ENCODE results near the gene POLH. TPM values are rescaled to one million over a fixed set of nuclear protein-coding genes. Genes with fewer than 3 reads are reported as not detected.
"Not testable (repeated sequence)": the region's sequence is repeated elsewhere in the genome, so short reads cannot be mapped to it uniquely, and the experiment has no call there.

POLH gene
- total RNA-seq, 2 donors from 2014 or later = 12.3 to 23.8 TPM

DNA sequence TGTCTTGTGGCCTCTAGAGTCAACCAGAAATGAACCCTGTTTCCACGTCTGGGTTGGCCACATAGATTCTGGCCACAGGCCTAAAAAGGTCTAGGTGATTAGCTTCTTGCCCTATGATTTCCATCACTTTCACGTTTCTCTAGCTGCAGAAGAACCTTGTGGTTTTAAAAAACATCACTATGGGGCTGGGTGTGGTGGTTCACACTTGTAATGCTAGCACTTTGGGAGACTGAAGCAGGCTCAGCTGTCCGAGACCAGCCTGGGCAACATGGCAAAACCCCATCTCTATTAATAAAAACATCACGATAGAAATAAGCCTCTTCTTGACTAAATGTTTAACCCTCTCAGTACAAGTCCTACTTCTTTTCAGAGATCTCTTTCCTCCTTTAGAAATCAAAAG, 31.5 kb upstream of the POLH start:
- intact Hi-C loops (cut with DNase I) = no loop called here
- H3K27me3 ChIP-seq = no peaks in the 10 kb centered on the region

DNA sequence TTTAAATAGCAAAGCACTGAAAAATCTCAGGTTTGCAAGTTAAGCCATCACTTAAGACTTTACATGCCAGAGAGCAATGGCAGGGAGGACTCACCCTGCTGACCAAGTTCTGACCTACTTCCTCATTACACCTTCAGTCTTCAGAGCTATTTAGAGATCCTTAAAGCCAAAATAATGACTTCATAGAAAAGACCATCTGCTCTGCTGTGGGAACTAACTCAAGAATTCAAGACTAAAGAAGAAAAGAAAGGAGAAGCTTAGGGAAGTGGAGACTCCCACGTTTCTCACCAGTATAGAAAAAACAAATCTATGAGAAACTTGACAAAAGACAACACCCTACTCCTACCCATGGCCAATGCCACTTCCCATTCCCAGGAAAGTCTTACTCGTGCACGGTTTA, 28.8 kb upstream of the POLH start:
- no peaks in the 10 kb centered on the region for H3K27me3 ChIP-seq
- H3K27ac ChIP-seq = no peak overlapping the region
- TF ChIP-seq, protein P1, sequence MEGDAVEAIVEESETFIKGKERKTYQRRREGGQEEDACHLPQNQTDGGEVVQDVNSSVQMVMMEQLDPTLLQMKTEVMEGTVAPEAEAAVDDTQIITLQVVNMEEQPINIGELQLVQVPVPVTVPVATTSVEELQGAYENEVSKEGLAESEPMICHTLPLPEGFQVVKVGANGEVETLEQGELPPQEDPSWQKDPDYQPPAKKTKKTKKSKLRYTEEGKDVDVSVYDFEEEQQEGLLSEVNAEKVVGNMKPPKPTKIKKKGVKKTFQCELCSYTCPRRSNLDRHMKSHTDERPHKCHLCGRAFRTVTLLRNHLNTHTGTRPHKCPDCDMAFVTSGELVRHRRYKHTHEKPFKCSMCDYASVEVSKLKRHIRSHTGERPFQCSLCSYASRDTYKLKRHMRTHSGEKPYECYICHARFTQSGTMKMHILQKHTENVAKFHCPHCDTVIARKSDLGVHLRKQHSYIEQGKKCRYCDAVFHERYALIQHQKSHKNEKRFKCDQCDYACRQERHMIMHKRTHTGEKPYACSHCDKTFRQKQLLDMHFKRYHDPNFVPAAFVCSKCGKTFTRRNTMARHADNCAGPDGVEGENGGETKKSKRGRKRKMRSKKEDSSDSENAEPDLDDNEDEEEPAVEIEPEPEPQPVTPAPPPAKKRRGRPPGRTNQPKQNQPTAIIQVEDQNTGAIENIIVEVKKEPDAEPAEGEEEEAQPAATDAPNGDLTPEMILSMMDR (IDR thresholded peaks at IDR 0.05) = no peak
- no peak overlapping the region for H3K4me3 ChIP-seq
- H3K36me3 ChIP-seq = peaks cover 19% of the 10 kb centered on the region
- DNase-seq = no peak
- no peak overlapping the region for H3K9ac ChIP-seq (ENCODE audit: low read depth in 2 of 2, low read length in 2 of 2)
- intact Hi-C loops (cut with DNase I) = no loop called here
- H3K4me1 ChIP-seq = no peaks in the 10 kb centered on the region
- H3K9me3 ChIP-seq = no peaks in the 10 kb centered on the region

More for the DNA sequence above, 31.5 kb upstream of the POLH start:
- Histone ChIP-seq H3K9ac (ENCODE audit: low read depth in 2 of 2, low read length in 2 of 2) (no peak overlapping the region), H3K4me1 (no peaks in the 10 kb centered on the region), H3K27ac (no peak overlapping the region), H3K4me3 (no peak overlapping the region), H3K9me3 (no peaks in the 10 kb centered on the region), H3K36me3 (peaks cover 11% of the 10 kb centered on the region)
- TF ChIP-seq, protein P1 (IDR thresholded peaks at IDR 0.05) = no peak
- DNase-seq = no peak

DNA sequence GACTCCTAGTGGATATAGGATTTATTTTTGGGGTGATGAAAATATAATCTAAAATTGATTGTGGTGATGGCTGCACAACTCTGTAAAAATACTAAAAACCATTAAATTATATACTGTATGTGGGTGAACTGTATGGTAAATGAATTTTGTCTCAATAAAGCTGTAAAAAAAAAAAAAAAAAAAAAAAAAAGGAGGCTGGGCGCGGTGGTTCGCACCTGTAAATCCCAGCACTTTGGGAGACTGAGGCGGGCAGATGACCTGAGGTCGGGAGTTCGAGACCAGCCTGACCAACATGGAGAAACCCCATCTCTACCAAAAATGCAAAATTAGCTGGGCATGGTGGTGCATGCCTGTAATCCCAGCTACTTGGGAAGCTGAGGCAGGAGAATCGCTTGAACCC, 18.4 kb upstream of the POLH start:
- peaks cover 11% of the 10 kb centered on the region for H3K36me3 ChIP-seq
- DNase-seq; H3K27me3 ChIP-seq; H3K9me3 ChIP-seq; H3K9ac ChIP-seq (ENCODE audit: low read depth in 2 of 2, low read length in 2 of 2); H3K4me3 ChIP-seq; intact Hi-C loops (cut with DNase I); H3K27ac ChIP-seq; H3K4me1 ChIP-seq: not testable (repeated sequence)

DNA sequence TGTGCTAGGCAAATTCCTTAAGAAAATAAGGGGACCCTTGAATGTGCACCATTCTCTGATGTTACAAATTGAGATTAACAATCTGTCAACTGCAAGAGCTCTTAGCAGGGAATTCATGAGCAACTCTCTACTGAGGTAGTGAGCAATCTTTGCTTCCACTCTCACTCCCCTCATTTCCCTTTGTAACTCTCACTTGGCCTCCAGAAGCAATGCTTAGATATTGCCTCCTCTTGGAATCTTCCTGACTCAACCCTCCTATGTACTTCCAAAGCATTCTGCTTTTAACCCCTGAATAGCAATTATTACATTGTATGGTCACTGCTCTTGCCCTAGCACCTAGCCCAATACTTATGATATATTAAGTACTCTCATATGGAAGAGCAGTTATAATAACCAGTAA, 16.7 kb upstream of the POLH start:
- no peak overlapping the region for H3K27ac ChIP-seq

DNA sequence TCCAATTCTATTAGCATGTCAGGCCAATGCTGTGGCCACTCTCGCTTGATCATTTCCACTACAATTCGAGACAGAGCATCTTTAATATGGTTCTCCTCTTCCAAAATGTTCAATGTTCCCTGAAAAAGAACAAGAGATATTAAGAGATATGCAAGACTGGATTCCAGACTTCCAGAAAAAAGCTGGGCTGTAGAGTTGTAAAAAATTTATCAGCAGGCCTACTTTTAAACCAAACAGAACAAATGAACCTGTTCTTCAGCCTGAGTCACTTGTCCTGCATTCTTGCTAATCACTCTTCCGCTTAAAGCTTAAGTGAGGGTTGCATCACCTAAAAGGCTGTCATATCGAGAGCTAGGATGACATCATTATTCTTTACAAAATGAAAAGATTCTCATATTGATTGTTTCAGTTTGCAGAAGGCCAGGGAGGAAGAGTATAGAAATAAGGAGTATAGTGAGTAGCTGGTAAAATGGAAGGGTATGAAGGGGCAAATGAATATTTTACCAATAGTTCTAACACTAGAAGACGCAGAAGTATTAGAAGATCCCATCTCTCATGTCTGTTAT, 5.0 kb upstream of the POLH start:
- intact Hi-C loops (cut with DNase I) = no loop called here
- no peaks in the 10 kb centered on the region for H3K36me3 ChIP-seq
- no peaks in the 10 kb centered on the region for H3K9me3 ChIP-seq
- no peak overlapping the region for H3K9ac ChIP-seq (ENCODE audit: low read depth in 2 of 2, low read length in 2 of 2)
- no peak for DNase-seq
- TF ChIP-seq, protein P1 (IDR thresholded peaks at IDR 0.05) = no peak
- H3K4me1 ChIP-seq = no peaks in the 10 kb centered on the region
- H3K27me3 ChIP-seq = no peaks in the 10 kb centered on the region
- no peak overlapping the region for H3K4me3 ChIP-seq
- no peak overlapping the region for H3K27ac ChIP-seq

More for the DNA sequence above, 16.7 kb upstream of the POLH start:
- no peak for DNase-seq
- TF ChIP-seq, protein P1 (IDR thresholded peaks at IDR 0.05) = no peak
- Histone ChIP-seq H3K4me3 (no peak overlapping the region), H3K27me3 (no peaks in the 10 kb centered on the region), H3K4me1 (no peaks in the 10 kb centered on the region), H3K9ac (ENCODE audit: low read depth in 2 of 2, low read length in 2 of 2) (no peak overlapping the region), H3K36me3 (peaks cover 11% of the 10 kb centered on the region), H3K9me3 (no peaks in the 10 kb centered on the region)
- intact Hi-C loops (cut with DNase I) = no loop called here

DNA sequence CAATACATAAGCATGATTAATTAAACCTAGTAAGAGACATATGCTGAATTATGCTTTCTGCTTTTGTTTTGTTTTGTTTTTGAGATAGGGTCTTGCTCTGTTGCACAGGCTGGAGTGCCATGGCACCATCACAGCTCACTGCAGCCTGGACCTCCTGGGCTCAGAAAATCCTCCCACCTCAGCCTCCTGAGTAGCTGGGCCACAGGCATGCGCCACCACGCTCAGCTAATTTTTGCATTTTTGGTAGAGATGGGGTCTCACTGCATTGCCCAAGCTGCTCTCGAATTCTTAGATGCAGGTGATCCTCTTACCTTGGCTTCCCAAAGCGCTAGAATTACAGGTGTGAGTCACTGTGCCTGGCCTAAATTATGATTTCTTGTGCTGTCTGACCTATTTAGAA, 4.0 kb upstream of the POLH start:
- Histone ChIP-seq H3K27me3 (no peaks in the 10 kb centered on the region), H3K36me3 (no peaks in the 10 kb centered on the region), H3K4me3 (no peak overlapping the region), H3K9ac (ENCODE audit: low read depth in 2 of 2, low read length in 2 of 2) (no peak overlapping the region), H3K4me1 (no peaks in the 10 kb centered on the region), H3K9me3 (no peaks in the 10 kb centered on the region), H3K27ac (no peak overlapping the region)
- no peak for DNase-seq
- intact Hi-C loops (cut with DNase I) = no loop called here
- TF ChIP-seq, protein P1 (IDR thresholded peaks at IDR 0.05) = no peak
